ENCODE results near the gene DNASE1. TPM values are rescaled to one million over a fixed set of nuclear protein-coding genes. Genes with fewer than 3 reads are reported as not detected.
A peak's percentile ranks its signal among the peaks of the same experiment; 100 is the strongest.

Gene DNASE1
- total RNA-seq, 1 experiment from 2014 or later: 13.9 TPM

- ATAC-seq (no peak), DNase-seq (ENCODE audit: low spot score) (no peak)
- Mint-ChIP-seq H3K9me3 (no peaks in the 10 kb centered on the region), H3K27me3 (ENCODE audit: low read depth) (no peaks in the 10 kb centered on the region), H3K4me3 (no peak overlapping the region), H3K27ac (no peak overlapping the region), H3K4me1 (peaks cover 11% of the 10 kb centered on the region), H3K36me3 (peaks cover 74% of the 10 kb centered on the region)
- no peak for TF ChIP-seq CTCF (IDR thresholded peaks at IDR 0.05)
- TF ChIP-seq NFYB (CRISPR knock-in tag; conservative IDR thresholded peaks at IDR 0.05; ENCODE audit: low read depth): no peak
- no peak for TF ChIP-seq RELA (CRISPR knock-in tag; IDR thresholded peaks at IDR 0.05; ENCODE audit: borderline replicate concordance)
- TF ChIP-seq SMAD3 (CRISPR knock-in tag; IDR thresholded peaks at IDR 0.05; ENCODE audit: borderline replicate concordance): no peak
- TF ChIP-seq ARID4B (CRISPR knock-in tag; IDR thresholded peaks at IDR 0.05; ENCODE audit: borderline replicate concordance): no peak
- TF ChIP-seq USF1 (CRISPR knock-in tag; IDR thresholded peaks at IDR 0.05): no peak
- TF ChIP-seq GRHL2 (CRISPR knock-in tag; IDR thresholded peaks at IDR 0.05; ENCODE audit: insufficient replicate concordance, severe bottlenecking): no peak
- no peak for TF ChIP-seq ATF3 (CRISPR knock-in tag; conservative IDR thresholded peaks at IDR 0.05)
- no peak for TF ChIP-seq CREM (CRISPR knock-in tag; IDR thresholded peaks at IDR 0.05)
- no peak for TF ChIP-seq JAZF1 (CRISPR knock-in tag; IDR thresholded peaks at IDR 0.05)
- ChIA-PET POLR2A (no interaction called here), CTCF (no interaction called here)
These were observed 4.8 kb downstream of the DNASE1 start for GRCh38 chr16:3659251-3659650.

GRCh38 chr16:3661311-3661710 lies 6.8 kb downstream of the DNASE1 start:
- TF ChIP-seq SMAD4 (CRISPR knock-in tag; IDR thresholded peaks at IDR 0.05): no peak
- TF ChIP-seq ETV6 (CRISPR knock-in tag; IDR thresholded peaks at IDR 0.05): no peak
- no peak for TF ChIP-seq ZSCAN18 (CRISPR knock-in tag; IDR thresholded peaks at IDR 0.05)
- no peak for TF ChIP-seq E2F4 (CRISPR knock-in tag; IDR thresholded peaks at IDR 0.05; ENCODE audit: borderline replicate concordance, low read depth)
- no peak for TF ChIP-seq ATF1 (CRISPR knock-in tag; IDR thresholded peaks at IDR 0.05)
- TF ChIP-seq USF2 (CRISPR knock-in tag; IDR thresholded peaks at IDR 0.05): no peak
- TF ChIP-seq ZMAT4 (CRISPR knock-in tag; IDR thresholded peaks at IDR 0.05): no peak
- TF ChIP-seq GRHL2 (CRISPR knock-in tag; IDR thresholded peaks at IDR 0.05; ENCODE audit: insufficient replicate concordance, severe bottlenecking): no peak
- TF ChIP-seq ZNF281 (CRISPR knock-in tag; IDR thresholded peaks at IDR 0.05): no peak
- TF ChIP-seq EMX1 (CRISPR knock-in tag; IDR thresholded peaks at IDR 0.05): no peak
- no peak for TF ChIP-seq ATF3 (CRISPR knock-in tag; conservative IDR thresholded peaks at IDR 0.05)
- no peaks in the 10 kb centered on the region for H3K9me3 Mint-ChIP-seq
- H3K27ac Mint-ChIP-seq: peak overlapping the region; percentile 36; the same call in 1 of the 2 replicates
- H3K36me3 Mint-ChIP-seq: peaks cover 87% of the 10 kb centered on the region
- CTCF ChIA-PET: no interaction called here
- H3K4me3 Mint-ChIP-seq: no peak overlapping the region
- H3K27me3 Mint-ChIP-seq (ENCODE audit: low read depth): no peaks in the 10 kb centered on the region; the same call in 1 of the 2 replicates
- POLR2A ChIA-PET: no interaction called here
- no peak for DNase-seq (ENCODE audit: low spot score)
- ATAC-seq: no peak
- H3K4me1 Mint-ChIP-seq: no peaks in the 10 kb centered on the region

Data from WTC11 (cell line).